C1 segment of cervical spinal cord (tissue), 14 donors: ENCODE results near the gene PKLR.
A peak's percentile ranks its signal among the peaks of the same experiment; 100 is the strongest.
"Not testable (repeated sequence)": the region's sequence is repeated elsewhere in the genome, so short reads cannot be mapped to it uniquely, and the experiment has no call there.

Experiments
- DNase-seq, 14 donors: peaks; one replicate each; lab custom pipeline; 2025; lab: John Stamatoyannopoulos, UW

The PKLR gene

DNA sequence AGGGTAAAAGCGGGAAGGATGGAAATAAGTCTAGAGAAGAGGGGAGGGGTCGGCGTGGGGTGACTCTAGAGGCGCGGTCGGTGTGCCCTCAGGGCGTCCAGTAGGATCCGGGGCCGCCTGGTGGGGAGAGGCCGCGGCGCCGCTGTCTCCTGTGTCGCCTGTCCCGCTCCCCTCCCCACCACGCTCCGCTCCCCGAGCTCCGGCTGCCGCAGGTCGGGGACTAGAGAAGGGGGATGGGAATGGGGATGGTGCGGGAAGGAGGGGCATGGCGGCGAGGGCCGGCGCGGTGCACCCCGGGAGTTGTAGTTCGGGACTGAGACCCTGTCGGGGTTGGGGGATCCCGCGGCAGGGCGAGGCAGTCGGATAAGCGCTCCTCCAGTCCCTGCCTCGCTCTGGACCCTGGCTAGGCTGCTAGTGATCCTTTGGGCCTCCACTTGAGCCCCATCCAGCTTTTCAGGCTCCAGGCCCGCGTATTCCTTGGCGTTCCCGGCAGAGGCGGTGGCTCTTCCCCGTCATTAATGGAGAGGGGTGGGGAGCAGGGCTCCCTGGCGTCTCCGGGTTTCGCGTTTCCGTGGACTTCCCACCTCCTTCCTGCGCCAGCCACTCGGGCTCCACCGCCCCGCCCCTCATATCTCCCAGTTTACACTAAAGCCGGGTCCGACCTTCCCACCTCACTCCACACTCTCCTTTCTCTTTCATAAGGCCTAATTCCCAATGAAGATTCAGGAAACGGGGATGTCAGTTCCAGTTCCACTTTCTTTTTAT lies 45.8 kb downstream of the PKLR start, which contains the start of gene ENTREP3:
Gene ENTREP3 (minus strand): TSS at position 241 of the 765 bp plus-strand sequence. CDS start 606 bp downstream, outside the sequence.
- DNase-seq, result peak; percentile 47 to 89 (median 84)

DNA sequence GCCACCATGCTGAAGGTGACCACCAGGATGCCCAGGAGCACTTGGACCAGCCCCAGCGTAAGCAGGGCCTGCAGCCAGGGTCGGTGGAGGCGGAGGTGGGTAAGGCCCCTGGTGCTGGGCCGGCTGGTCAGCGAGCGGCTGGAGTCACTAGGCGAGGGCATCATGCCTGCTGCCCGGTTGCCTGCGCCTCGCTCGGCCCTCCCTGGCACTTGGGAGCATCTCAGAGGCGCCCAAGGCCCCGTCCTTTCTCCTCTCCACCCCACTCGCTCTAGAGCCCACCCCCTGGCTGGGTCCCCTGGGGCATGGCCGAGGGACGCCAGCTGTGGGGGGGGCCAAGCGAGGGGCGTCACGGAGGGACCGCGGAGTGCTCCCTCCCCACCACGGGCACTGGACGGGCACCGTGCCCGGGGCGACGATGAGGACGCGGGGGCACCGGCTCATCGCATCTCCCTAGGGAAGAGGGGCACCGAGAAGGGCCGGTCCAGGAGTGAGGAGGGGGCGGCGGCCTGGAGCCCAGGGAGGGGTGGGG lies 46.5 kb downstream of the PKLR start:
- DNase-seq, result peak in 8 of 14 donors; percentile 43 to 66 (median 56)

DNA sequence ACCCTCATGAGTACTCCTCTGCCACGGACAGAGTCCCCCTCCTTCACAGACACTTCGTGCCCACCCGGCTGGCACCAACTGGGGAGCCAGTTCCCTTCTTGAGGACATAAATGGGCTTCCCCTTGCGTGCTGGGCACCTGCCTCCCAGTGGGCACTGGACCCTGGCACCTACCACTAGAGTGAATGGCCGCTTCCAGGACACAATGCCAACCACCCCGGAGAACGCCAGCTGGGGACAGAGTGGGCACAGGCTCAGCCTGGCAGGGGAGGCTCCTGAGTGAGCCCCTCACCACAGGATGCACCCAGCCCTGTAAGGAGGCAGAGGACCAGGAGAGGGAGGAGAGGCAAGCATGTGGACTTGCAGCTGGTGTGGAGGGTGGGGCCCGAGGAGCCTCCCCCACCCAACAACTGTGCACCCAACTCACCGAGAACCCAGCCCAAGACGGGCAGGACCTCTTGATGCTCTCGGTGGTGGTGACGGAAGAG lies 47.0 kb downstream of the PKLR start:
- peak in 2 of 14 donors; percentile 32 to 36 for DNase-seq

DNA sequence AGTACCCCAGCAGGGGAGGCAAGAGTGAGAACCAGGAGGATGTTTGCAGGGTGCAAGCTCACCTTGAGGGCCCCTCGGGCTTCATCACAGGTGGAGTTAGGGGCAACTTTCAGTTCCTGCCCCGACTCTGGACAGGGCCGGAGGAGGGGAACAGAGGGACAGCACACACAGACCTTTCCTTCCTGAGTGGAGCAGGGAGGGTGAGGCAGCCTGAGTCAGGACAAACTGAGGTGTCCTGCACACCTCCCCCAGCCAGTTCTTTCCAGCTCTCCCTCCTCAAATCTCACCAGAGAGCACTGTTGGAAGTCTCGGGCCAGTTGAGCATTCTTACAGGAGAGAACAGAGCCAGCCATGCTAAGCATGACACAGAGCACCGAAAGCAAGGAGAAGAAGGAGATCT lies 47.4 kb downstream of the PKLR start:
- DNase-seq, result no peak

DNA sequence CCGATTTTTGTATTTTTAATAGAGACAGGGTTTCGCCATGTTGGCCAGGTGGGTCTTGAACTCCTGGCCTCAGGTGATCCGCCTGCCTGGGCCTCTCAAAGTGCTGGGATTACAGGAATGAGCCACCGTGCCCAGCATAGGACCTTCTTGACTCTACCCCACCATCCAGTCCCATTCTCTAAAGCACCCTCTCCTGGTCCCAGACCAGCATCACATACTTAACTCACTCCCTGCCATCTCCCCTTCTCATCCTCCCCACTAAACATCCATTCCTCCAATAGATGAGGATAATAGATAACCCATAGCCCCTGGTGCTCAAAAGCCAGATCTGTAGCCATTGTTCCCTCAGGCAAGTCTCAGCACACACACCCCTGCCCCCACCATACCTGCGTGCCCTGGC lies 48.0 kb downstream of the PKLR start:
- DNase-seq, result no peak

DNA sequence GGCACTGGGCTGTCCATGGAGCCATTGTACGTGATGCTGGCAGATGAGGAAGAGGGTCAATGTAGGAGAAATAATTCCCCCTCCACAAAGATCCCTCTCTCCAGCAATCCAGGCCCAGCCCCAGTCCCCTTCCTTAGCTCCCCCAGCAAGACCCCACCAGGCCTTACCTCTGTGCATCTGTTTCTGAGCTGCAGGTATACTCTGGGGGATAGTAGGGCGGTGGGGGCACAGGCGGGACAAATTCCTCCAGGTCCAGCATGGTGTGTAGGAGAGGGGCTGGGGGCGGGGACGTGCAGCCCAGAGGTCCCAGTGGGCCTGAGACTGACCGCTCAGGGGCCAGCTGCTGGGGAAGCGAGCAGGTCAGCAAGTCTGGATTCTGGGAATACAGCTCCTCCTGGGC lies 49.7 kb downstream of the PKLR start:
- DNase-seq, result no peak

DNA sequence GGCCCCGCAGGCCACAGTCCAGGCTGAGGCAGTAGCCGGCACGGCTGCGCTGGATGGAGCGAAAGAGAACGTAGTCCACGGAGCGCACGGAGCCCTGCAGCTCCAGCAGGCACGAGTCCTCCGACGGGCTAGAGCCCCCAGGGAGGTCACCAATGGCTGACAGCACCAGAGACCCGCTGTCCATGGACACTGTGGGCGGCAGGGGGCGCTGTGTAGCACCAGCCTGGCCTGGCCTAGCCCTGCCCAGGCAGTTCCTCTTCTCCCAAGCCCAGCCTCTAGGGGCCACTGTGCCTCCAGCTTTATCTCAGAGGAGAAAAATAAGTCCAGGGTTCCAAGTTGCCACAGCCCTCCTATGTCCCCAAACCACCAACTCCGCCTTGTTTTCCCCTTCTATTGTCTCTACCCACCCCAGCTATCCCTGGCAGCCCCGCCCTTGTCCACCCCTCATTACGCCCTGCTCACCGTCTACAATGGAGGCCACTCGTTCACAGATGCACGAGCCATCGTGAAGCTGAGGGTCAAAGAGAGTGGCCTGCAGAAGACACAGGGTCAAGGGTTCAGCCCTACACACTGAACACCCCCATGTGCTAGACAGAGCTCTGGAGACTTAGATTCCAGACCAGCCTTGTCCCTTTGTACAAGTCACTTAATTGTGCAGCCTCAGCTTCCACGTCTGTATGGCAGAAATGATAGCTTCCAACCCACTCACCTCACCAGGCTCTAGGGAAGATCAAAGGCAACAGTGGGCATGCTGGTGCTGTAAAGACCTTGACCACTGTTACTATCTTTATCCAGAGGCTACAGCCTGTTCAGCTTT lies 50.4 kb downstream of the PKLR start:
- DNase-seq, result peak in 13 of 14 donors; percentile 32 to 89 (median 77)

DNA sequence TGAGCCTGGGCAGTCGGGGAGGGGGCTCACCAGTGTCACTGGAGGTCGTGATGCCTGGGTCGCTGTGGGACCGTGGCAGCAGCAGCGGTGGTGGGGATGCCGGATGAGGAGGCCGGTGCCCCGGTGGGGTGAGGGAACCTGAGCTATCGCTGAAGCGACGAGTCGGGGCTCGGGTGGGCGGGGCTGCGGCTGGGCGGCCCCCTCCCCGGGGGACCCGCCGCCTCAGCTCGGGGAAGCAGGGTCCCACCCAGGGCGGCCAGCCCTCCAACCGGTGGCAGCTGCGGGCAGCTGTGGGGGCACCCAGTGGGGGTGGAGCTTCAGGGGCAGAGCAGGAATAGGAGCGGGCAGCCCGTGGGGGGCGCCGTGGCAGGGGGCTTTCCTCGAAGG lies 51.0 kb downstream of the PKLR start:
- no peak for DNase-seq

DNA sequence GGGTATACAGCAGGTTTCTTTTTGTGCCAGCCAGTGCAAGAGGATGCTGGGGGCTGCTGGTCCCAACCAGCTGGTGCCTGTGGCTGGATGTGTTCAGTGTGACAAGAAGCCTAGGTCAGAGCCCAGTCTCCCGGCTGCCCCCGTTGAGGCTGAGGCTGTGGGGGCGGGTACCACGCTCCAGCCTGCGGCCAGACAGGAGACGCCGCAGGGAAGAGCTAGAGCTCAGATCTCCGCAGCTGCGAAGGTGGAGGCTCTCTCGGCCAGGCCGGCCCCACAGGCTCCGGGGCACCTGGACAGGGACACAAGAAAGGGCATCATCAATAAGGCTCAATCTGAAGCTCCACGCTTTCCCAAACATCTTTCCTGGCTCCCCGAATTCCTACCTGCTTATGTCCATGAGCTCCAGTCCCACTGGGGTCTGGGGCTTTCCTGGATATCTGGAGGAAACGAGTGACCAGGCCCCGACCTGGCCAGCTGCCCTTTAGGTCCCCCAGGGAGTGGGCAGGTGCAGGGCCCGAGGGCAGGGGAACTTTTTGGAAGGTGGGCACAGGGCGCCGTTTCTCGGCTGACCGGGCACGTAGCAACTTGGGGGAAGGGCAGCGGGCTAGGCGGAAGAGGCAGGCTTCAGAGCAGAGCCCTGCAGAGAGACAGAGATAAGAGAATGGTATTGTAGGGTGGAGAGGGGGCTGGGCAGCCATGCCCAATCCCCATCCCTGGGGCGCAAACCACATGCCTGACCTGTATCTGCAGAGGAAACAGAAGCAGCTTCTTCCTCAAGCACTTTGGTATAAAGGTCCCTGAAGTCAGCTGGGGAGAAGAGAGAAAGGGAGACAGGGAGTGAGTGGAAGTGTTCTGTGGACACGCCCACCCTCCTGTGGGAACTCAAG lies 53.3 kb downstream of the PKLR start:
- no peak for DNase-seq

DNA sequence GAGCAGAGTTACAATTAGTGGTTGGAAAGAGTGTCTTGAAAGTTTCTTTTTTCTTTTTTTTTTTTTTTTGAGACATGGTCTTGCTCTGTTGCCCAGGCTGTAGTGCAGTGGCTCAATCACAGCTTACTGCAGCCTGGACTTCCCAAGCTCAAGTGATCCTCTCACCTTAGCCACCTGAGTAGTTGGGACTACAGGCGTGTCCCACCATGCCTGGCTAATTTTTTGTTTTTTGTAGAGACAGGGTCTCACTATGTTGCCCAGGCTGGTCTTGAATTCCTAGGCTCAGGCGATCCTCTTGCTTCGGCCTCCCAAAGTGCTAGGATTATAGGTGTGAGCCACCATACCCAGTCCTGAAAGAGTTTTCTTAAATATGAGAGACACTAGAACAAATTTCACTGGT lies 54.4 kb downstream of the PKLR start:
- not testable (repeated sequence) for DNase-seq

DNA sequence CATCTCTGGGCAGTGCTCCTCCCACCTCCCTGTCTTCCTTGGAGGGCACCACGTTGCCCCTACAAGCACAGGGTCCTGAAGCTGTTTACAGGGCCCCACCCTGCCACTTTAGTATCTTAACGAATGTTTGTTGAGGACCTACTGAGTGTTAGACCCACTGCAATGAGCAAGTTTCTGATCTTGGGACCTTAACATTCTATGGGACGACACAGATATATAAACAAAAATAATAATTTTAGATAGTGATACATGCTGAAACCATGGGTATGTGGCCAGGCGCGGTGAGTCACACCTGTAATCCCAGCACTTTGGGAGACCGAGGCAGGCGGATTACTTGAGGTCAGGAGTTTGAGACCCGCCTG lies 56.1 kb downstream of the PKLR start:
- no peak for DNase-seq

DNA sequence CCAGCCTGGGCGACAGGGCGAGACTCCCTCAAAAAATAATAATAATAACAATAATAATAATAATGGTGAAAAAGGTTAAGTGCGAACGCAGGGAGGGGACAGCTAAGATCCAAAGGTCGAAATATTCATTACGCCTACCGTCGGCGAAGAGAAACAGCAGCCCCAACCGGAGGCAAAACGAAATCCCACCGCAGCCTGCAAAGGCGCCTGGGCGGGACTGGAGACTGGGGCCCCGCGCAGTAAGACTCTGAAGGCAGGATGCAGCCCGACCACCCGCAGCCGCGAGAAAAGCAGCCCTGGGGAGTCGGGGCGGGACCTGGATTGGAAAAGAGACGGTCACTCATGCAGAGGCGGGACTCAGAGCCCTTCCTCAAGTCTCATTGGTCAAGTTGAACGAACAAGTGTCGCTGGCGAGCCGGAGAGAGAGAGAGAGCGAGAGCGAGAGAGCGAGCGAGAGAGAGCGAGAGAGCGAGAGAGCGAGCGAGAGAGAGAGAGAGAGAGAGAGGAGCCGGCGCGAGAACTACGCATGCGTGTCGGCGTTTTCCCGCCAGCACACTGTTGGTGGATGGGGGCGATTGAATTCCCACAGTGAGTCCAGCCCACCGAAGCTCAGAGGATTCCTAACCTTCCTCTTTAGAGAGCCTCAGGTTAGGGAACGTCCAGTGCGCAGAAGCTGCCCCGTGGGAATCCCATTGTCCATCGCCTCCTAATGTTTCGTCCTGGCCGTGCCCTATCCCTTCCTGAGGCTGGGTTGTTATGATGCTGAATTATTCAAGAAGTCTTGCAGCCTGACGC lies 56.7 kb downstream of the PKLR start:
- peak; percentile 79 to 99 (median 95) for DNase-seq

DNA sequence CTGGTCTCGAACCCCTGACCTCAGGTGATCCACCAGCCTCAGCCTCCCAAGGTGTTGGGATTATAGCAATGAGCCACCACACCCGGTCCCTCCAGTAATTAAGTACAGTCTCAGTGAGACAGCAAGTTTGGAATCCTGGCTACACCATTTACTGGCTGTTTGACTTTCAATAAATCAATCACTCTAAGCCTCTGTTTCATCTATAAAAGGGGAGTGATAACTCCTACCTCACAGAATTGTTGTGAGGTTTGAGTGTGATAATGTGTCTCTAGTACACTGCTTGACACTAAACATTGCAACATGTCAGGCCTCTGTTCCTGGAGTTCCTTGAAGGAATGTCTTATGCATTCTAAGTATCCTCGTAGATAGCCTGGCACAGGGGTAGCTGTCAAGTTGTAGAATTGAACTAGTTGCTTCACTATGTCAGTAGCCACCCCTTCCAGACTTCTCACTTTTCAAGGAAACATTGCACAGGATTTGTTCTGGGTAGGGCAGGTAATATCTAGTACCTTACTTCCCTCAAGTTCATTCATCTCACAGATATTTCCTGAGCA lies 58.4 kb downstream of the PKLR start:
- no peak for DNase-seq

DNA sequence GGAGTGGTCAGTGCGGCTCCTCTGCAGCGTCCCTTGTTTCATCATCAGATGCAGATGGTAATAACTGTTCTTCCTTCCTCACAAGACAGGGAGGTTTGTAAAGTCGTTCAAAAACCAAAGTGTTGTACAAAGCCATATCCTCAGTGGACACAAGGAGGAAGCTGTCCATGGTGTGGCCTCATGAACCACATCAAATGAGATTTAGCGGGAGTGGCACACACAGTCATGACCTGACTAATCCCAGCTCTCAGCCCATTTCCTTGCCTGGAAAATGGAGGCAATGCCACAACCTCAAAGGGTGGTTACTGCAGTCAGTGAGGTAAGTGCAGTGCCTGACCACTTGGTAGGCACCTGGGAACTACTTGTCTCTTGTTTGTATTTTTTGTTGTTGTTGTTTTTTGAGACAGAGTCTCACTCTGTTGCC lies 59.4 kb downstream of the PKLR start:
- no peak for DNase-seq

DNA sequence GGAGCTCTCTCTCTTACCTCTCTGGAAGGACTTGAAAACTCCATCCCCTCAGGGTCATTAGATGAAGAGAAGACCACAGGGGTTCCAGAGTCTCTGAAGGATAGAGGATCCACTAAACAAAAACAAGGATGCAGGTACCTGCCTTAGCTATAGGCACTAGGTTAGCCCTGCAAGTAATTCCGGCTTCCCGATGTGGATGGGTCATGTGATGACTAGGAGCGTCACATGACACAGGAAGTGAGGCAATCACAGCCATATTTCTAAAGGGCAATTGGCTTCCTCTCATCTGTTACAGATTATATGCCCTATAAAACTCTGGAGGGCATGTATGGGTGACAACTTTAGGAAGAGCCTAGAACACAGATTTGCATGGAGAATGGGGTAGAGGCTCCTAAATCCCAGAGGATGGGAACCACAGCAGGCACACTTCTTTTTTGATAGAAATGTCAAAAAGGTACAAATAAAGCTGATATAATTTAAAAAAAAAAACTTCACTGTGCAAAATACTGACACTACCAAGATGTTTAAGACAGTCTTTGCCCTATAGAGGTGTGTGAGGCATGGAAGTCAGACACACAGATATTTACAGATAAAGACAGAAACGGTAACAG lies 60.1 kb downstream of the PKLR start:
- DNase-seq, result peak in 12 of 14 donors; percentile 18 to 81 (median 69)
